ENCODE measurements around the gene DNMT3L. TPM values are rescaled to one million over a fixed set of nuclear protein-coding genes. Genes with fewer than 3 reads are reported as not detected.
"Not testable (repeated sequence)": the region's sequence is repeated elsewhere in the genome, so short reads cannot be mapped to it uniquely, and the experiment has no call there.

The DNMT3L gene
- total and polyA plus RNA-seq, 2 experiments from 2014 or later: 0.33 TPM; not detected in 1

DNA sequence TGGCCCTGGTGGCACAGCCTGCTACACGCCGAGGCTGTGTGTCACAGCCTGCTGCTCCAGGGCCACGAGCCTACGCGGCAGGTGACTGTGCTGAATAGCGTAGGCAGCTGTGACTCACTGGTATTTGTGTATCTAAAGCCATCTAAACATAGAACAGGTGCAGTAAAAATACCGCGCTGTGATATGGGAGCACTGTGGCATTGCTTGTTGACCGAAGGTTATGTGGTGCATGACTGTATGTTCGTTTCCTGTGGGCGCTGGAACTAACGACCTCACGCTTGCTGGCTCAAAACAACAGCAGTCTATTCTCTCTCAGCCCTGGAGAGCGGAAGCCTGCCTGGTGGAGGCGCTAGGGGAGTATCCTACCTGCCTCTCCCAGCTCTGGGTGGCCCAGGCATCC lies 17.7 kb downstream of the DNMT3L start:
- H3K27me3 ChIP-seq; H3K4me3 ChIP-seq; H3K9me2 ChIP-seq (replicated peaks; ENCODE audit: insufficient read depth); H3K36me3 ChIP-seq (replicated peaks; ENCODE audit: insufficient read depth, low read depth); H3K4me2 ChIP-seq; H2AFZ ChIP-seq; H3K9me3 ChIP-seq (ENCODE audit: low read depth); H3K79me2 ChIP-seq; H4K20me1 ChIP-seq (ENCODE audit: insufficient read depth, poor library complexity, severe bottlenecking); H3K4me1 ChIP-seq (ENCODE audit: insufficient read depth); DNase-seq (ENCODE audit: low spot score); H3K27ac ChIP-seq: not testable (repeated sequence)
- no CpG with 5 or more reads among the region's 15 CpGs for WGBS (ENCODE audit: low lambda C conversion rate, missing lambda C conversion rate)

DNA sequence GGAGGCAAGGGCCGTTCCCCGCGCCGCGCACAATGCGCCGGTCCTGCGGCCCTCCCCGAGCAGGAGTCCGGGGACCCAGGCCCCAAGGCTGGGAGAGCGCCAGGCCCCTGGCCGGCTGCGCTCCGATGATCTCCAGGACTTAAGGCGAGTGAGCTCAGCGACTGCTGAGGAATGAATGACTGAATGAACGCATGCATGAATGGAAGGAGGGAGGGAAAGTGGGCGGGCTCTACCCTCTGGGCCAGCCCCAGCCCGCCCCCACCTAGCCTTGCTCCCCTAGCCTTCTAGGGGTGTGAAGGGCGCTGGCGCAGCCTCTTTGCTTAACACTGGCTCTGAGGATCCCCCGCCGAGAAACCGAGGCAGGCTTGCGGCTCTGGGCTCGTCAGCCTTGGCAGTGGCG lies 20.4 kb downstream of the DNMT3L start:
- not testable (repeated sequence) for H3K4me2 ChIP-seq; H3K4me1 ChIP-seq (ENCODE audit: insufficient read depth); H3K27me3 ChIP-seq; H3K27ac ChIP-seq; H3K79me2 ChIP-seq; H3K4me3 ChIP-seq; H3K9me2 ChIP-seq (replicated peaks; ENCODE audit: insufficient read depth); H4K20me1 ChIP-seq (ENCODE audit: insufficient read depth, poor library complexity, severe bottlenecking); H3K9me3 ChIP-seq (ENCODE audit: low read depth); H2AFZ ChIP-seq; H3K36me3 ChIP-seq (replicated peaks; ENCODE audit: insufficient read depth, low read depth); DNase-seq (ENCODE audit: low spot score)
- WGBS (ENCODE audit: low lambda C conversion rate, missing lambda C conversion rate): no CpG with 5 or more reads among the region's 27 CpGs

DNA sequence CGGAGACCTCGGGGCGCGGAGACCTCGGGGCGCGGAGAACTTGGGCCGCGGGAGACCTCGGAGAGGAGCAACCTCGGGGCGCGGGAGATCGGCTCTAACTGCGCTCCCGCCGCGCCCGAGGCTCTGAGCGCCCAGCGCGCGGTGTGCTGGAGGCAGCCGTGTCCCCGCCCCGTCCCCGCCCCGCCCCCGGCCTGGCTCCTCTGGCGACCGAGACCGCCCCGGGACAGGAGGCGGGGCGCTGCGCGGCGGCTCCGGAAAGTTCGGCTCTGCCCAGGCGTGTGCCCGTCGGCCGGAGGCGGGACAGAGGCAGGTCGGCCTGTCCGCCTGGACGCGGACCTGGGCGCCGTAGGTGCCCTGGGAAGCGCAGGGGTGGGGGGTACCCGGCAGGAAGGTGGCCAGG lies 20.9 kb downstream of the DNMT3L start, which contains the start of gene ICOSLG:
TSS of gene ICOSLG (minus strand) at position 102 of the 400 bp plus-strand sequence. CDS start 126 bp downstream, outside the sequence.
- DNase-seq (ENCODE audit: low spot score); H3K36me3 ChIP-seq (replicated peaks; ENCODE audit: insufficient read depth, low read depth); H3K79me2 ChIP-seq; H3K4me2 ChIP-seq; H3K27ac ChIP-seq; H3K9me3 ChIP-seq (ENCODE audit: low read depth); H3K9me2 ChIP-seq (replicated peaks; ENCODE audit: insufficient read depth); H3K27me3 ChIP-seq; H3K4me3 ChIP-seq; H3K4me1 ChIP-seq (ENCODE audit: insufficient read depth); H2AFZ ChIP-seq; H4K20me1 ChIP-seq (ENCODE audit: insufficient read depth, poor library complexity, severe bottlenecking): not testable (repeated sequence)
- no CpG with 5 or more reads among the region's 53 CpGs for WGBS (ENCODE audit: low lambda C conversion rate, missing lambda C conversion rate)

DNA sequence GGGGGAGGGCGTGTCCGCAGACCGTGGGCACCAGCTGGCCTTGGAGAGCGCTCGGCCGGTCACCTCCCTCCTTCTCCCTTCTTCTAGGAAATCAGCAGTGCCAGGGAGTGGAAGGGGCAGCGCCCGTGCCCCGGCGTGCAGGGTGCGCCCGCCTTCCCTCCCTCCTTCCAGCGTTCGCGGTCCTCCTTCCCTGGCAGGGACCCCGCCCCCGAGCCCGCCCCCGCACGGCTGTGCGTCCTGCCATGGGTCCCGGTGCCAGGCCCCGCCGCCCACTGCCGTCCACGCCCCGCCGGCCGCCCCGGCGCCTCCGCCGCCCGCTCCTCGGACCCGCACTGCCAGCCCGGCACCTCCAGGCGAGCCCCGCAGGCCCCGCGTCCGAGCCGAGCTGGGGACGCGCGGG lies 21.3 kb downstream of the DNMT3L start:
- not testable (repeated sequence) for H3K4me1 ChIP-seq (ENCODE audit: insufficient read depth); H3K27me3 ChIP-seq; H3K9me2 ChIP-seq (replicated peaks; ENCODE audit: insufficient read depth); H3K36me3 ChIP-seq (replicated peaks; ENCODE audit: insufficient read depth, low read depth); H3K9me3 ChIP-seq (ENCODE audit: low read depth); H3K79me2 ChIP-seq; H4K20me1 ChIP-seq (ENCODE audit: insufficient read depth, poor library complexity, severe bottlenecking); H2AFZ ChIP-seq; DNase-seq (ENCODE audit: low spot score); H3K27ac ChIP-seq; H3K4me3 ChIP-seq; H3K4me2 ChIP-seq
- no CpG with 5 or more reads among the region's 46 CpGs for WGBS (ENCODE audit: low lambda C conversion rate, missing lambda C conversion rate)

DNA sequence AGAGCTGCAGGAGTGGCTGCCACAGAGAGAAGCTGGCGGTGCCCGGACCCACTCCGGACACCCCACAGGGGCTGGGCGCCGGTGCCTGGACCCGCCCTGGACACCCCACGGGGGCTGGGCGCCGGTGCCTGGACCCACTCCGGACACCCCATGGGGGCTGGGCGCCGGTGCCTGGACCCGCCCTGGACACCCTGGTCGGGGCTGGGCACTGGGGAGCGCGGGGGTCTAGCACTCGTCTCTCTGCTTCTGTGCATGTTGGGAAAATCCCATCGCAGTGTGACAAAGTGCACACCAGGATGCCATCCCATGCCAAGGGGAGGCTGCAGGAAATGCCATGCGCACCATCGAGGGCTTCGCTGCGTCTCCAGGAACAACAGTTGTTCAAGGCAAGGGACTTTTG lies 32.1 kb downstream of the DNMT3L start:
- H3K9me3 ChIP-seq (ENCODE audit: low read depth); H3K4me1 ChIP-seq (ENCODE audit: insufficient read depth); H3K79me2 ChIP-seq; DNase-seq (ENCODE audit: low spot score); H4K20me1 ChIP-seq (ENCODE audit: insufficient read depth, poor library complexity, severe bottlenecking); H3K27me3 ChIP-seq; H3K4me3 ChIP-seq; H3K27ac ChIP-seq; H3K36me3 ChIP-seq (replicated peaks; ENCODE audit: insufficient read depth, low read depth); H3K9me2 ChIP-seq (replicated peaks; ENCODE audit: insufficient read depth); H3K4me2 ChIP-seq; H2AFZ ChIP-seq: not testable (repeated sequence)
- WGBS (ENCODE audit: low lambda C conversion rate, missing lambda C conversion rate): no CpG with 5 or more reads among the region's 22 CpGs

DNA sequence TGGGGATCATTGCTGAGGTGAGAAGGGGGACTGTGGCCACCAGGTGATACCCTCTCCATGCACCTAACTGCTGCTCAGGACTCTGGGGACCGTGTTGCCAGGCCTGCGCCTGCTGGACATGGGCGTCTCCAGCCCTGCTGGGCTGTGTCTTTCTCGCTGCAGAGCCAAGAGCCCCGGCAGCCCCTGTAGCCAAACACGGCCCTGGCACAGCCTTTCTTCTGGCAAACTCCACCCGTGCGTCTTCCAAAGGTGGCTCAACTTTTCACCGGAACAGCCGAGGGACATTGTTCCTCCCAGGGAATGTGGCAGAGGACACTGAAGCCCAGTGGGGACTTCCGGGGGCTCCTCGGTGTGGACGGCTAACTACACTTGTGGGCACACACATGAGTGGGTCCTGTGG lies 33.6 kb downstream of the DNMT3L start:
- H3K36me3 ChIP-seq (replicated peaks; ENCODE audit: insufficient read depth, low read depth); H3K4me3 ChIP-seq; DNase-seq (ENCODE audit: low spot score); H3K27ac ChIP-seq; H4K20me1 ChIP-seq (ENCODE audit: insufficient read depth, poor library complexity, severe bottlenecking); H3K9me2 ChIP-seq (replicated peaks; ENCODE audit: insufficient read depth); H3K79me2 ChIP-seq; H3K9me3 ChIP-seq (ENCODE audit: low read depth); H2AFZ ChIP-seq; H3K4me2 ChIP-seq; H3K4me1 ChIP-seq (ENCODE audit: insufficient read depth); H3K27me3 ChIP-seq: not testable (repeated sequence)
- WGBS (ENCODE audit: low lambda C conversion rate, missing lambda C conversion rate): no CpG with 5 or more reads among the region's 13 CpGs

DNA sequence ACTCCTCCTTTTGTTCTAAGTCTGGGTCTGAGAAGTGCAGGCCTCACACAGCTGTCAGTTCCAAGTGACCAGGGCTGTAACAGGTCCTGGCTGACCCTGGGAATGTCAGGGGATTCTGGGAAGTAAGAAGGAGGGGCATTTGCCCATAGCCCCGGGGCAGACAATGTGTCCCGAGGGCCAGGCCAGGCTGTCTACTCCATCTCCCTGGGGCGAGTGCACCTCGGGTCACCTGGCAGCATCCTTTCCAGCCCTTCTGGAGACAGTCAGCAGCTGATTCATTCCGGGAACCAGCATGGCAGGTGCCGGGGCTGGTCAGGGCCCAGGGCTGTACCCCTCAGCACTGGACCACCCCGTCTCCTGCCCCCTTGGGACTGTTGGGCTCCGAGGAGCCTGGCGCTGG lies 34.1 kb downstream of the DNMT3L start:
- 100% methylated on average over 1 of the region's 9 CpGs for WGBS (ENCODE audit: low lambda C conversion rate, missing lambda C conversion rate)
- not testable (repeated sequence) for H3K9me2 ChIP-seq (replicated peaks; ENCODE audit: insufficient read depth); H3K27ac ChIP-seq

DNA sequence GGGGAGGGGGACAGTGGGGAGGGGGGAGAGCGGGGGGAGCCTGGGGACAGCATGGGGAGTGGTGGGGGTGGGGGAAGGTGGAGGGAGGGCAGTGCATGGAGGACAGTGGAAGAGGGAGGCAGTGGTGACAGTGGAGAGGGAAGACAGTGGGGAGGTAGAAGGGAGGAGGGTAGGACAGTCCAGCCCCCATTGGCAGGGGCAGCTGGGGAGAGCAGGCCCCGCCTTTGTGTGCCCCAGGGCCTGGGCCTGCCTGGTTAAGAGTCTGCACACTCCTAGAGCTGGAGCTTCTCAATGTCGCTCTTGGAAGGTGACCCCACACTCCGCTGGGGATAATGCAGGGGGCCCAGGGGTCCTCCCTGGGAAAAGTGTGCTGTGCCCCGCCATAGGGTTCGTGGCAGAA lies 36.1 kb downstream of the DNMT3L start:
- not testable (repeated sequence) for H3K27ac ChIP-seq; H3K79me2 ChIP-seq; H3K4me3 ChIP-seq; H3K9me3 ChIP-seq (ENCODE audit: low read depth); H2AFZ ChIP-seq; H3K4me1 ChIP-seq (ENCODE audit: insufficient read depth); H4K20me1 ChIP-seq (ENCODE audit: insufficient read depth, poor library complexity, severe bottlenecking); DNase-seq (ENCODE audit: low spot score); H3K36me3 ChIP-seq (replicated peaks; ENCODE audit: insufficient read depth, low read depth); H3K9me2 ChIP-seq (replicated peaks; ENCODE audit: insufficient read depth); H3K4me2 ChIP-seq; H3K27me3 ChIP-seq
- whole genome bisulfite sequencing (ENCODE audit: low lambda C conversion rate, missing lambda C conversion rate): no CpG with 5 or more reads among the region's 6 CpGs

More for the DNA sequence above, 34.1 kb downstream of the DNMT3L start:
- H3K36me3 ChIP-seq (replicated peaks; ENCODE audit: insufficient read depth, low read depth); H4K20me1 ChIP-seq (ENCODE audit: insufficient read depth, poor library complexity, severe bottlenecking); H3K27me3 ChIP-seq; H3K79me2 ChIP-seq; H2AFZ ChIP-seq; H3K4me2 ChIP-seq; DNase-seq (ENCODE audit: low spot score); H3K9me3 ChIP-seq (ENCODE audit: low read depth); H3K4me3 ChIP-seq; H3K4me1 ChIP-seq (ENCODE audit: insufficient read depth): not testable (repeated sequence)

DNA sequence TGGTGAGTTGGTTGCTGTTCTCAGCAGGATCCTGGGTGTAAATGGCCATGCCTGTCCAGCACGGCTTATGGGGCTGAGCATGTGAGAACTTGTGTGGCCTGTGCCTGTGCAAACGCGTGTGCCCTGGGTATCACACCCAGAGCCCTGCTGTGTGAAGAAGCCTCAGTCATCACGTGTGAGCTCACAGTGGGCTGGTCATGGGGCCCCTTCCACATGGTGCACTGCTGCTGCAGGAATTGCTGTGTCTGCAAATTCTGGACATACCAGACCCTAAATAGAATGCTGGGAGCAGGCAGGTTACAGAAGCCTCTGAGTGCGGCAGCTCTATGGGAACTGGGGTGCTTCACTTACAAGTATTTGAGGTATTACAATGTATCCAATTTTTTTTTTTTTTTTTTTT lies 38.4 kb downstream of the DNMT3L start:
- no CpG with 5 or more reads among the region's 5 CpGs for WGBS (ENCODE audit: low lambda C conversion rate, missing lambda C conversion rate)
- H3K27ac ChIP-seq; DNase-seq (ENCODE audit: low spot score): not testable (repeated sequence)

More for the DNA sequence above, 38.4 kb downstream of the DNMT3L start:
- H3K36me3 ChIP-seq (replicated peaks; ENCODE audit: insufficient read depth, low read depth); H3K4me2 ChIP-seq; H3K4me3 ChIP-seq; H3K9me2 ChIP-seq (replicated peaks; ENCODE audit: insufficient read depth); H4K20me1 ChIP-seq (ENCODE audit: insufficient read depth, poor library complexity, severe bottlenecking); H3K4me1 ChIP-seq (ENCODE audit: insufficient read depth); H3K9me3 ChIP-seq (ENCODE audit: low read depth); H2AFZ ChIP-seq; H3K27me3 ChIP-seq; H3K79me2 ChIP-seq: not testable (repeated sequence)
